MG63 (cell line): ENCODE data around the gene IFRD2. TPM values are rescaled to one million over a fixed set of nuclear protein-coding genes. Genes with fewer than 3 reads are reported as not detected.

Experiments
- DNase-seq: peaks from one replicate; pipeline ENCODE4 v3.0.0-alpha.2; 2020
- H3K27me3 ChIP-seq: fragments of 250-450 bp; sonication (Bioruptor Pico); 2 replicates; pipeline ENCODE4 v1.5.1; 2020; ENCODE audit warnings: mild to moderate bottlenecking, moderate library complexity
- H3K36me3 ChIP-seq: fragments of 250-450 bp; sonication (Bioruptor Pico); 2 replicates; pipeline ENCODE4 v1.5.1; 2020; ENCODE audit warnings: mild to moderate bottlenecking, moderate library complexity
- H3K4me3 ChIP-seq: fragments of 250-450 bp; sonication (Bioruptor Pico); 2 replicates; pipeline ENCODE4 v1.5.1; 2020; ENCODE audit warnings: mild to moderate bottlenecking, moderate library complexity
- H3K9me3 ChIP-seq: fragments of 250-450 bp; sonication (Bioruptor Pico); 2 replicates; pipeline ENCODE4 v1.5.1; 2020; ENCODE audit warnings: mild to moderate bottlenecking, moderate library complexity
- total RNA-seq: library from RNA; depleted of rRNA; stranded (reverse); fragments of >200 nt; shearing (Covaris generic); gene quantifications from 2 replicates; pipeline ENCODE4 v1.2.3, GENCODE V29; 2014; ENCODE audit warnings: low replicate concordance; rRNA removed

Gene IFRD2
- 87.8 and 101 TPM in 2 replicates for total RNA-seq

DNA sequence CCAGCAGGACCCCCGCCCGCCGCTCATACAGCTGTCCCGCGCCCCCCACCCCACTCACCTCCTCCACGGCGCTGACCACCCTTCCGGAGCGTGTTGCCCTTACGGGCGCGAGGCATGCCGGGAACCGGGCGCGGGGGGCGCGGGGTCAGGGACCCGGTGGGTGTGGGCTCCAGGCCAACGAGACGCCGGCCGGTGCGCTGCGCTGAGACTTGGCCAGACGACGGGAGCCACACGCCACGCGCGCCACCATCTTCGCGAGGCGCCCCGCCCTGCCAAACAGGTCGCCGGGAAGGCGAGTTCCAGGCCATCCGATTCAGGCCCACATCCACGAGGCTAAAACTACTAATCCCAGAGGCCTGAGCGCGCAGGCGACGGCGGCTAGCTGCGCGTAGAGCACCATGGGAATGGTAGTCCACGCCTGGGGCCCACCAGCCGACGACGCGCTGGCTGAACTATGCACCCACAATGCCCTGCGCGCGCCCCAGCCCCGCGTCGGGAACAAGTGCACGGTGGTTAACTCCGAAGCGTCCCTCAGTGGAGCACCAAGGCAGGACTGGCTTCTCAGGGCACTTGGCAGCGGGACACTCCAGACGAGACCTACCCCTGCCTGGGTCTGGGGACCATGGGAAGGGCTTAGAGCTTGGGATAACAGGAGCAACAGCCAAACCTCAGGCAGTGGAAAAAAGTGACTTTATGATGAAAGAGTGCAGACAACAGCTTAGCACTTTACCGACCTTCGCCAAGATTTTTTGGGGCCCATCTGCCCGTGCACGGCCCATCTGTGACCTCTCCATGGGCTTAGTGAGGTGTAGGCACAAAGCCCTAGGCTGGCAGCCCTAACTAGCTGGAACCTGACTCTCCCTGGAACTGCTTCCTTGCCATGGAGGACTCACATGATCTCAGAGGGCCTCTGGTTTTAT is at the start of gene IFRD2:
Gene IFRD2 (minus strand): TSS at position 271 of the 920 bp plus-strand sequence. CDS start 155 bp downstream, at position 116.
- H3K36me3 ChIP-seq: peaks cover 14% of the 10 kb centered on the region
- peak; percentile 96 for DNase-seq
- H3K4me3 ChIP-seq: peak within 1 kb of the TSS; percentile 87
- H3K9me3 ChIP-seq: no peaks in the 10 kb centered on the region
- no peaks in the 10 kb centered on the region for H3K27me3 ChIP-seq

DNA sequence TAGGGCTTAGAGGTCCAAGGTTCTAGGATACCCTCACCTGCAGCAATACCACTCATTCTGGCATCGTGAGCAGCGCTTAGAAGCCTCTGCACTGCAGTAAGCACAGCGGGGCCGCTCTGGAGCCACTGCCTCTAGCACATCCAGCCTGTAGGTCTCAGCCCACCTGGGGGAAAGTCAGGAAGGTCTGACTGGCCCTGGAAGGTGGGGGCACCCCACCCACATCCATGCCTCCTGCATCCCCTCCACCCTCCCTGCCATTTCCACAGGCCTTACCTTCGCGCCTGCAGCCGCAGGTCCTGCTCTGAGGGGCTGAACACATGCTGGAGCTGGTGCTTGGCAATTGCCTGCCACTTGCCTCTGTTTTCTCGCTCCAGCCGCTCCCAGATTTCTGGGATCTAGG is 49.3 kb upstream of the IFRD2 start:
- H3K9me3 ChIP-seq: no peaks in the 10 kb centered on the region
- H3K27me3 ChIP-seq: no peaks in the 10 kb centered on the region
- peaks cover 5% of the 10 kb centered on the region for H3K36me3 ChIP-seq
- no peak for DNase-seq
- no peak overlapping the region for H3K4me3 ChIP-seq

- peak within 1 kb of the TSS; percentile 50 for H3K4me3 ChIP-seq
- no peaks in the 10 kb centered on the region for H3K9me3 ChIP-seq
- H3K36me3 ChIP-seq: peaks cover 13% of the 10 kb centered on the region
Measured at GRCh38 chr3:50340448-50341329, 48.5 kb upstream of the IFRD2 start, which contains the start of gene RASSF1. RASSF1 (minus strand) TSS chr3:50340836; CDS start chr3:50340805, 31 bp downstream.

GRCh38 chr3:50340147-50340447 is 47.9 kb upstream of the IFRD2 start:
- no peak for DNase-seq
- Histone ChIP-seq H3K4me3 (peak overlapping the region; percentile 50), H3K36me3 (peaks cover 15% of the 10 kb centered on the region), H3K9me3 (no peaks in the 10 kb centered on the region), H3K27me3 (no peaks in the 10 kb centered on the region)

More at GRCh38 chr3:50340448-50341329, 48.5 kb upstream of the IFRD2 start, which contains the start of gene RASSF1:
- peak; percentile 78 for DNase-seq
- H3K27me3 ChIP-seq: no peaks in the 10 kb centered on the region

- DNase-seq: no peak
- peak overlapping the region; percentile 50 for H3K4me3 ChIP-seq
- H3K27me3 ChIP-seq: no peaks in the 10 kb centered on the region
- H3K9me3 ChIP-seq: no peaks in the 10 kb centered on the region
- peaks cover 15% of the 10 kb centered on the region for H3K36me3 ChIP-seq
Measured at GRCh38 chr3:50339485-50340146, 47.4 kb upstream of the IFRD2 start.

DNA sequence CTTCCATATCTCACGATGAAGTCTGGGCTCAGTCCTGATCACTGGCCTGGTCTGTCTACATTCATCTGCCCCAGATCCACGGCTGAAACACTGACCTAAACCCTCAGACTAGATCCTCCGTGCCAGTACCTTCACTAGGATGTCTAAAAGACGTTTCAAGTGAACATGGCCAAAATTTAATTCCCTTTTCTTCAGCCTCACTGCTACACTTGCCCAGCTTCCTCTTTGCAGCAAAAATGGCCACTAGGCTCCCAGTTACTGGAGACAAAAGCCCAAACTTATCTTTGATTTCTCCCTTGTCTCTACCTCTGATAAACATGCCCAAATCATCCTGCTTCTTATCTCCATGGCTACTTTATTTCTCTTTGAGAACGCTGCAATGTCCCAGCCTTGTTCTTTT is 46.7 kb upstream of the IFRD2 start:
- H3K4me3 ChIP-seq: no peak overlapping the region
- H3K27me3 ChIP-seq: no peaks in the 10 kb centered on the region
- DNase-seq: no peak
- peaks cover 22% of the 10 kb centered on the region for H3K36me3 ChIP-seq
- H3K9me3 ChIP-seq: no peaks in the 10 kb centered on the region

DNA sequence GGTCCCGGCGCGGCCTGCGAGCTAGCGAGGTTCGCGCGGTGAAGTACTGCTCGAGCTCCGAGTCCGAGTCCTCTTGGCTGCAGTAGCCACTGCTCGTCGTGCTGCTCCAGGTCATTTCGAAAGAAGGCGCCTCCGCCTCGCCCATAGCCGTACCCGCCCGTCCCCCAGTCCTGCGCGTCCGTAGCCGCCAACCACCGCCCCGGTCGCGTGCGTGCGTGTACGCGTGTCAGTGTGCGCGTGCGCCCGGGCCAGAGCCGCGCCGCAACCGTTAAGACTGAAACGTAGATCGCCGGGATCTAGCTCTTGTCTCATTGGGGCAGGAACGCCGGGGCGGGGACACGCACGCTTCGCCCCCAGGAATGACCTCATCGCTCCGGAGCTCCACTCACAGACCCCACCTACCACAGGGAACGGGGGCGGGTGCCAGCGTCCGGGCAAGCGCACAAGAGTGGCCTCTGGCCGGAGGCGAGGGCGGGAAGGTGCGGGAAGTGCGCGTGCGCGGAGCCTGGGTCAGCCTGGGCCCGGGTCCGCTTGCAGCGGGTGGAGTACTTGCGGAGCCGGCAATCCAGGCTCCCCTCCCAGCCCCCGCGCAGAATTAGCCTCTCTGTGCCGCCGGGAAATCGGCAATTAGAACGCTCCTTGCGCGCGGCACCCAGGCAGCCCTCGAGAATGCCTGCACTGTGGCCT is 45.1 kb upstream of the IFRD2 start:
- peak; percentile 98 for DNase-seq
- H3K27me3 ChIP-seq: no peaks in the 10 kb centered on the region
- peaks cover 24% of the 10 kb centered on the region for H3K36me3 ChIP-seq
- peak overlapping the region; percentile 87 for H3K4me3 ChIP-seq
- H3K9me3 ChIP-seq: no peaks in the 10 kb centered on the region

- Histone ChIP-seq H3K36me3 (peaks cover 28% of the 10 kb centered on the region), H3K27me3 (no peaks in the 10 kb centered on the region), H3K9me3 (no peaks in the 10 kb centered on the region), H3K4me3 (peak overlapping the region; percentile 87)
- no peak for DNase-seq
Measured at GRCh38 chr3:50336452-50337174, 44.4 kb upstream of the IFRD2 start.

DNA sequence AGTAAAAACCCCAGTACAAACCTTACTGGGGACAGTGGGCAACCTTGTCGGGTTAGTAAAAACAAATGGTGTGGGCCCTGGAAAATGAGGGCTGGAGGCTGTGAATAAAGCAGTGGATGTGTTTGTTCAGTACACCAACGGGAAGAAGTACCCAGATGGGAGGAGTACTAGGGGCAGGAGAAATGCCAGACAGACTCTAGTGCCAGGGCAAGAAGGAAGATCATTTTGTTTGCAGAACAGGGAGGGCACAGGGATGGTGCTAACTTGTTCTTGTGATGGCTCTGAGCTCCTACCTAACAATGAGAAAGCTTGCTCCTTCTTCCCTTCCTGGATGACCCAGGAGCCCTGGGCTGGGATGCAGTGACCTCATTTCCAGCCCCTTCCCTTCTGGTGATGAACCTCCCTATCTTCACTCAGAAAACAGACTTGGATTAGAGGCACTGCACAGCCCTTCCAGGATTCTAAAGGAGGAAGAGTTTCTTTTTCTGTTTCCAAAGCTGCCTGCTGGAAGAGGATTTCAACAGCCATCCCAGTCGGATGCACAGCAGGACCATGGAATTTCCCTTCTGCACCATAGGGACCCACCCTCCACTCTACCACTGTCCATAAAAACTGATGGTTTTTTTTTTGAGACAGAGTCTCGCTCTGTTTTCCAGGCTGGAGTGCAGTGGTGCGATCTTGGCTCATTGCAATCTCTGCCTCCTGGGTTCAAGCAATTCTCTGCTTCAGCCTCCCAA is 42.3 kb upstream of the IFRD2 start:
- DNase-seq: no peak
- Histone ChIP-seq H3K9me3 (no peaks in the 10 kb centered on the region), H3K27me3 (no peaks in the 10 kb centered on the region), H3K36me3 (peaks cover 40% of the 10 kb centered on the region), H3K4me3 (no peak overlapping the region)

DNA sequence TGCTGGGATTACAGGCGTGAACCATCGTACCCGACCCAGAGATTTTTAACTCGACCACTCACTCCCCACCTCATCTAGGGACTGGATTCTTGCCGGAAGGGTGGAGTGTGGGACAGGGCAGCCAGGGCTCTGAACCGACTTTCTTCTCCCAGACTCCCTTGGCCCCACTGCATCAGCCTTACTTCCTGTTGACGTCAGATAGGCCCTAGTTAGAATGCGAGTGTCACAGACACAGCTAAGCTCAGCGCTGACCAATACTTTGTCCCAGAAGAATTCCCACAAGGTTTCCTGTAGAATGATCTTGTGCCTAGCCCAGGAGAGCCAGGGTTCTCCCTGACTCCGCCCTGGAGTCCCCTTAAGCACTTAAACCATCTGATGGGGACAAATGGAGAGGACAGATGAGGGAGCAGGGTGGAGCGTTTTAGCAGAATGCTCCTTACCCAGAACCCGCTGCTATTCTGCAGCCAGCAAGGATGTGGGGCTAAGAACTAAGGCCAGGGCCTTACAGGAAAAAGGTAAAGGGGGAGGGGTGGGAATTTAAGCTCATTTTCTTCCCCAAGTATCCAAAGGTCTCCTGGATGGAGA is 41.6 kb upstream of the IFRD2 start:
- H3K4me3 ChIP-seq: no peak overlapping the region
- no peaks in the 10 kb centered on the region for H3K9me3 ChIP-seq
- H3K27me3 ChIP-seq: no peaks in the 10 kb centered on the region
- peaks cover 40% of the 10 kb centered on the region for H3K36me3 ChIP-seq
- DNase-seq: no peak

GRCh38 chr3:50331364-50331907 is 39.2 kb upstream of the IFRD2 start:
- H3K36me3 ChIP-seq: peaks cover 35% of the 10 kb centered on the region
- no peak overlapping the region for H3K4me3 ChIP-seq
- no peaks in the 10 kb centered on the region for H3K9me3 ChIP-seq
- no peaks in the 10 kb centered on the region for H3K27me3 ChIP-seq
- DNase-seq: no peak

DNA sequence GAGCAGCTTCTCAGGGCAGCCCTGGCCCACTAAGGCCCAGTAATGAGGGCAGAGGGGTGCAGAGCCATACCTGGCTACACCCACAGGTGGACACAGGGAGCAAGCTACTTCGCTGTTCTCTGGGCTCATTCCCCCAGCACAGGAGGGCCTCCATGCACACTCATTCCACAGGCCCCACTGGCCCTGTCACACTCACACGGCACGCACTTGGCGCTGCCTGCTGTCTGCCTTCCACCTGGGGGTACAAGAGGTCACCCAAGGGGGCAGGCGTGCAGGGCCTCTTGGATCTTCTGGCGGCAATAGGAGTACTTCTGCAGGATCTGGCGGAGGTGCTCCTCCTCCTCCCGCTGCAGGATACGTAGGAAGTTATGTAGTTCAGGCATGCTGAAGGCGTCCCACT is 38.1 kb upstream of the IFRD2 start:
- DNase-seq: no peak
- Histone ChIP-seq H3K4me3 (no peak overlapping the region), H3K27me3 (no peaks in the 10 kb centered on the region), H3K9me3 (no peaks in the 10 kb centered on the region), H3K36me3 (peaks cover 26% of the 10 kb centered on the region)

DNA sequence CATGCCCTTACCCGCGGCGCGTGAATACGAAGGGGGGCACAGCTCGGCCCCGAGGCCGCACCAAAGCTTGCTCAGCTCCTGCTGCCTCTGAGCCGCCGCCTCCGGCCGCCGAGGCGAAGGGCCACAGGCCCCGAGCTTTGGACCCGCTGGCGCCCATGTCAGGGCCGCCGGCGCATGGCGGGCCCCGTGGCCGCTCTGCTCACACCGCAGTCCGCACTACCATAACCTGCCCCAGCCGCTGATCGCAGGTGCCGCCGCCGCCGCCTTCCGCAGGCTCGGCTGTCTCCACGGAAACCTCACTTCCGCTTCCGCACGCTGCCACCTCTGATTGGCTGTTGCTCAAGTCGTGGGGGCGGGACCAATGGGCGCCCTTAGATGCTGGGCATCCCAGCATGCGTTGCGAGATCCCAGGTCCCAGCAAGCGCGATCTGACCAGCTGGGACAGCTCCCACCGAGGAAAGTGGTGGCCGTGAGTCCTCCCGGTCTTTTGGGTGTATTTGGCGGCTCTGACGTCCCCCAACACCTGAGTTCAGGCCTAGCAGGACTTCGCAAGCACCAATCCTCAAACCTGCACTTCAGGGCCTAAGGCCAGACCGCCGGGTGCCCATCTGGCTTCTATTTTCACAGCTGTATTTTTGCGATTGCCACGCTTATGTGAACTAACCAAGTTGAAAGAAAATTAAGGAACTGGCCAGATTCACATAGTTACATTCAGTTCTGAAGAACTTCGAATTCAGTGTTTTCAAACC is 35.9 kb upstream of the IFRD2 start, which contains the start of gene TUSC2:
Gene TUSC2 (minus strand): TSS at position 281 of the 749 bp plus-strand sequence. CDS start 124 bp downstream, at position 157.
- peak; percentile 89 for DNase-seq
- no peaks in the 10 kb centered on the region for H3K9me3 ChIP-seq
- peaks cover 17% of the 10 kb centered on the region for H3K36me3 ChIP-seq
- H3K4me3 ChIP-seq: peak within 1 kb of the TSS; percentile 83
- H3K27me3 ChIP-seq: no peaks in the 10 kb centered on the region

DNA sequence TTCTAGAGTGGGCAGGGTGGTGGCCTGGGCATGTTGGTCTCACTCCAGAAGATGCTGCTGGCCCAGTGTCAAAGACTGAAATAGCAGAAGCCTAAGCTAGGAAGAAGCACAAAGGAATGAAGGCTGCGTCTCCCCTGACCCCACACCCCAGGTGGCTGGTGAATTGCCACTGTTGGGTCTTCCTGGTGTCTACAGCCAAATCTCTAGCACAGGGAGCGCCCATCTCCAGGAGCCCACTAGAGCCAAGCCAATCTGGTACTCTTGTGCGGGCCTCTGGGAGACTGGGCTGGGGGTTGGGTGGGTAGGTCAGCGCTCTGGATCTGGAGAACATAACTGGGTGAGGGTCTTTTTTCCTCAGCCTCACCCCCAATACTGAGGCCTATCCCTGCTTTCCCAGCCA is 34.9 kb upstream of the IFRD2 start:
- Histone ChIP-seq H3K27me3 (no peaks in the 10 kb centered on the region), H3K36me3 (peaks cover 14% of the 10 kb centered on the region), H3K4me3 (peak overlapping the region; percentile 83), H3K9me3 (no peaks in the 10 kb centered on the region)
- no peak for DNase-seq
